HG03175 (cell line): Measurements from ENCODE around the gene GTF2E1.
"Not testable (repeated sequence)": the region's sequence is repeated elsewhere in the genome, so short reads cannot be mapped to it uniquely, and the experiment has no call there.

Experiments
- ATAC-seq: cut with Tn5 transposase; IDR thresholded peaks from one replicate; pipeline ENCODE4 v1.9.1; 2021; ENCODE audit warnings: mild to moderate bottlenecking, moderate library complexity; ENCODE audit not compliant: unreplicated experiment

GTF2E1 gene

GRCh38 chr3:120752865-120753264 is 10.3 kb downstream of the GTF2E1 start:
- no peak for ATAC-seq

GRCh38 chr3:120753810-120754209 is 11.3 kb downstream of the GTF2E1 start:
- ATAC-seq = no peak

DNA sequence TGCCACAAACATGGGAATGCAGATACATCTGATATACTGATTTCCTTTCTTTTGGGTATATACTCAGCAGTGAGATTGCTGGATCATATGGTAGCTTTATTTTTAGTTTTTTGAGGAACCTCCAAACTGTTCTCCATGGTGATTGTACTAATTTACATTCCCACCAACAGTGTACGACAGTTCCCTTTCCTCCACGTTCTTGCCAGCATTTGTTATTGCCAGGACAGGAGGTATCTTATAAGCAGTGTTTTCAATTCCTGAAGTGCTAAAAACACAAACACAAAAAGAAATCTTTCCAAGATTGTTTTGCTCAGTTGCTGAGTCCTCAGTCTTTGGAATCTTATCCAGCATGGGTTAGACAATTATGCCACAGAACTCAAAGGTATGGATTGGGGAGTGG is 13.5 kb downstream of the GTF2E1 start:
- ATAC-seq = no peak

DNA sequence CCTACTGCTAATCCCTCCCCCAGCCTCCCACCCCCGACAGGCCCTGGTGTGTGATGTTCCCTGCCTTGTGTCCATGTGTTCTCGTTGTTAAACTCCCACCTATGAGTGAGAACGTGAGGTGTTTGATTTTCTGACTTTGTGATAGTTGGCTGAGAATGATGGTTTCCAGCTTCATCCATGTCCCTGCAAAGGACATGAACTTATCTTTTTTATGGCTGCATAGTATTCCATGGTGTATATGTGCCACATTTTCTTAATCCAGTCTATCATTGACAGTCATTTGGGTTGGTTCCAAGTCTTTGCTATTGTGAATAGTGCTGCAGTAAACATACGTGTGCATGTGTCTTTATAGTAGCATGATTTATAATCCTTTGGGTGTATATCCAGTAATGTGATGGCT is 16.0 kb downstream of the GTF2E1 start:
- not testable (repeated sequence) for ATAC-seq

- ATAC-seq = no peak
Observed at GRCh38 chr3:120762615-120763014, 20.1 kb downstream of the GTF2E1 start.

DNA sequence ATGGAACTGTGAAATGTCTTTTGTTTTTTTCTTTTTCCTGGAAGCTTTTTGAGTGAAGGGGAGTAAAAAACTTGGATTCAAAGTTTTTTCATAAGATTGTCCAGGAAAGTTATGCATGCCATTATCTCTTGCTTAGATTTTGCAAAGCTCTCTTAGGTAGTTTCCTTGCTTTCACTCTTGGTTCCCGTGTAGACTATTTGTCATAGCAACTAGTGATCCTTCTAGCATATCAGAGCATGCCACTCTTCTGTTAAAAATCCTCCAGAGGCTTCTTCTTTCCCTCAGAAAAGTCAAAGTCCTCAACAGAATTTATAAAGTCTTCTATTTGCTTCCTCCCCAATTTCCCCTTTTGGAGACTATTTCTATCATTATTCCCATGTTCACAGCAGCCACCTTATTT is 21.1 kb downstream of the GTF2E1 start:
- ATAC-seq = peak; percentile 79

- peak; percentile 5 for ATAC-seq
Observed at GRCh38 chr3:120764206-120764605, 21.7 kb downstream of the GTF2E1 start.

GRCh38 chr3:120765830-120766493 is 23.4 kb downstream of the GTF2E1 start:
- ATAC-seq = peak; percentile 48

GRCh38 chr3:120766576-120766975 is 24.0 kb downstream of the GTF2E1 start:
- ATAC-seq = no peak

DNA sequence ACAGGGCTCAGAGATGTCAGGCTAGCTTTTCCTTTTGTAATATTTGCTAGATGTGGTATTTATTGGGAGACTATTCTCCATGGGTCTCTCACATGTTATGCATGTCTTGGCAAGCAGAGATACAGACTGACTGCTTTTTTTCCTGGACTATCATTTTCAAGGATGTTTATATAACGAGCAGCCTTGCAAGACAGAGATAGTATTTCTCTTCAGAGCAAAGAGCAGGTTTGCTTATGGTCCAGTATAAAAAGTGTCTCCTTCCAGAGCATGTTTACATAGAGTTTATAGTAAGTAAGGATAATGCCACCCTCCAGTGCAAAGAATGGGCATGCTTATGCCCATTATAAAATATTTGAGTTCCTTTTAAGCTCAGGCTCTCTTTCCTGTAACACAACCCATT is 24.6 kb downstream of the GTF2E1 start:
- ATAC-seq = no peak

DNA sequence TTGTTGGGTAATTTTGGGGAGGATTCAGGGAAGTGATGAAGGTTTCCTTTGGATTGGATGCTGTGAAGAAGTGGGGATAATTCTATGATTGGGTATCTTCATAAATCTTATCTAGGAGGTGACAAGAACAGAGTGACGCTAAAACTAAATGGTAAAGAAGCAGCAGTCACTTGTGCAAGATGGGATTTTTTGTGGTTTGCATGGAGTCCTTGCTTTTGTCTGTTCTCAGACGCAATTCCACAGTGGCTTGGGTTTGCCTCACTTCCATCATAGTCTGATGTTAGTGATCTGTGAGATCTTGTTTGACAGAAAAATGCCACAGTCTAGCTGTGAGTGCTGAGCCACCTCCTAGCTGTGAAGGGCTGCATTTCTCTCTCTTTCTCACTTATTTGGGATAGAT is 26.9 kb downstream of the GTF2E1 start:
- ATAC-seq = no peak

DNA sequence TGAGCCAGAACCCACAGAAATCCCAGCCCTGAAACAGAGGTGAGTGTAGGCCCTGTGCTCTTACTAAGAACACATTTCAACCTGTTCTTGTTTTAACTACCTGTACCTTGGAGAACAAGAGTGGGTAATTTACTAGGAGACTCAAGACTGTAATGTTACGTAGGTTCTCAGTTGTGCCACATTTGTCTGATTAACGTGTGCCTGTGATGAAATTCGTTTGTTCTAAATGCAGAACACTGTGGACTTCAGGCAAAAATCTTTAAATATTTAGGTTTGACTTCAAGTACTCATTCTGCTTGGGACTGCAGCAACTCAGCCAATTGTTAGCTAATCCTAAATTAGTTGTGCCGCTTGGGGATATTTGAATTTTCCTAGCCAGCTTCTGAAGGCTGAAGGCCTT is 28.3 kb downstream of the GTF2E1 start:
- no peak for ATAC-seq

DNA sequence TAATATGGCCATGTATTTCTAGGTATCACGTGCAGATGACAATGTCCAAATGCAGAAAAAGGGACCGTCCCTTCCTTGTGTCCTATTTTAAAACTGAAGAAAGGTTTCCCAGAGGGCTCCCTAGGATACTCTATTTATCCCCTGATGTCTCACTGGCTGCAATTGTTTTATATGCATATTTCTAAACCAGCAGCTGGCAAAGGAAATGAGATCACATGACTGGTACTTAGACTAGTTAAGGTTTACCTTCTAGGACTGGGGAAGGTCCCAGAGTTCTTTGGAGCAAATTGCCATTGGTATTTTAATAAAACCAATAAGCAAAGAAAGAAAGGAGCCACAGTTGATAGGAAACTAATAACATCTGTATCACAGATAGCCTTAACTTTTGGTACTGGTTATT is 29.5 kb downstream of the GTF2E1 start:
- ATAC-seq = no peak

- ATAC-seq = peak; percentile 91
Observed at GRCh38 chr3:120773932-120774331, 31.4 kb downstream of the GTF2E1 start.

- no peak for ATAC-seq
Observed at GRCh38 chr3:120775411-120775810, 32.9 kb downstream of the GTF2E1 start.

DNA sequence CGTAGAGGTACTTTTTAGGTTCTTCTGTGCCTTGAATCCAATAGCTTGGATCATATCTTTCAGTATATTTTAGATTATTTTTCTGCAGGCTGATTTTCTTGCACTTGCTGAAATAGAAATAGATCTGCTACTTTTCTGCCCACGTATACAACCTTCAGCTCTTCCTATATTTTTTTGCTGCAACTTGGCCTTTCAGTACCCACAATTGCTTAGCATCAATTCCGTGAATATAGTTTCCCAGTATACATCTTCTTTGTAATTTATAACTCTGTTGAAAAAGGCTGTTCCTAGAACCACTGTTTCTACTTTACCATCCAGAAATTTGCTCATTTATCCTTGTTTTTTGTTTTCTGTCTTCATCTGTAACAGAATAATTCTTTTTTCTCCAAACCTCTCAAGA is 36.2 kb downstream of the GTF2E1 start:
- ATAC-seq = no peak

DNA sequence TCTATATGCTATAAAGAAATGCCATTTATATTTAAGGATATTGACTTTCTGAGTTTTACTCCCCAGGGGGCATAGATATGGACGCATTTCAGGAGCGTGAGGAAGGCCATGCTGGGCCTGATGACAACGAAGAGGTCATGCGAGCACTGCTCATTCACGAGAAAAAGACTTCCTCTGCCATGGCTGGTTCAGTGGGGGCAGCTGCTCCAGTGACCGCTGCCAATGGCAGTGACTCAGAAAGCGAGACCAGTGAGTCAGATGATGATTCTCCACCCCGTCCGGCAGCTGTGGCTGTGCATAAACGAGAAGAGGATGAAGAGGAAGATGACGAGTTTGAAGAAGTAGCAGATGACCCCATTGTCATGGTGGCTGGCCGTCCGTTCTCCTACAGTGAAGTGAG is 38.4 kb downstream of the GTF2E1 start:
- ATAC-seq = peak; percentile 94

GRCh38 chr3:120785832-120786231 is 43.3 kb downstream of the GTF2E1 start:
- ATAC-seq = peak; percentile 70

- no peak for ATAC-seq
Observed at GRCh38 chr3:120791010-120791409, 48.5 kb downstream of the GTF2E1 start.

GRCh38 chr3:120791913-120792312 is 49.4 kb downstream of the GTF2E1 start:
- no peak for ATAC-seq

DNA sequence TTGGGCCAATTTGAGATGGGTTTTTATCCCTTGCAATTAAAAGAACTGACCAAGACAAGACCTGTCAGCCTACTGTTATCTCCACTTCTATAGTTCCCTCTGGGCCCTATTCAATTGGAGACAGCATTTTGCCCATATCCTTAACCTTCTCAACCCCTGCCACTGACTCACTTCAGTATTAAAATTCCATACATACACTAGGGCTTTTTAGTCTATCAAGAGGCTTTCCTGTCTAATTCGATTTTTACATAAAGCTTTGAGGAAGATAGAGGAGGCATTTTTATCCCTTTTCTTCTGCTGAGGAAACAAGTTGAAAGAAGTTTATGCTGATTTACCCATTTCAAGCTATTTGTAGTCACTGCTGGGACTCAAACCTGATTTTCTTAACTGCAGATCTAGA is 51.1 kb downstream of the GTF2E1 start:
- ATAC-seq = no peak

DNA sequence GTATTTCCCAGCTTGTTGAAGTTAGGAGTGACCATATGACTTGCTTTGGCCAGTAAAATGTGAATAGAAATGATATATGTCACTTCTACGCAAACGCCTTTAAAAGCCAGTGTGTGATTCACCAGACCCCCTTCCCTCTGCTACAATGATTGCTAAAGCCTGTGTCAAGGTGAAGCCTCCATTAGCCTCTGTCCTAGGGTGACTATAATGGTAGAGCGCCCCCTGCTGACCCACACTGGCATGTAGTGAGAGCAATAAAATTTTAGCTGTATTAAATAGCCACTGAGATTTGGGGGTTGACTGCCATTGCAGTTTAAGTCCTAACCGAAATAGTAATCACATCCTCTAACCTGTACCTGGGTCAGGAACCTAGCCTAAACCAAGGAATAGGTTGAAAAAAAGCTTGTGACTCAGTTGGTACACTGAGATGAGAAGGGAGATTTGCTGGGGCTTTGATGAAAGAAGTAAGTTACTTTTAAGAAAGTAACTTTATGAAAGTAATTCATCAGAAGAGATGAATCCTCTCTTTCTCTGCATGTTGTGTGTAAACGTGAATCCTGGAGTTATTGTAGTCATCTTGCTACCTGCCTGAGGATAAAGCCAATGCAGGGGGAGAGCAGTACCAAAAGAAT is 52.6 kb downstream of the GTF2E1 start:
- peak; percentile 93 for ATAC-seq

- ATAC-seq = no peak
Observed at GRCh38 chr3:120795959-120796358, 53.4 kb downstream of the GTF2E1 start.
